PC-9 (cell line): ENCODE data around the gene NECAB3.

ENCODE experiments used
- CTCF ChIP-seq: fragments of 200-600 bp; sonication (generic); conservative IDR thresholded peaks from 2 replicates; pipeline ENCODE4 v1.6.1; 2017; ENCODE audit warnings: mixed run types, antibody characterized with exemption, mild to moderate bottlenecking, moderate library complexity
- EZH2 ChIP-seq: fragments of 200-600 bp; sonication (generic); IDR thresholded peaks from 2 replicates; pipeline ENCODE4 v1.8.0; 2017; ENCODE audit warnings: antibody characterized with exemption, low read depth

- TF ChIP-seq CTCF (no peak), EZH2 (no peak)
Measured at GRCh38 chr20:33681288-33681687, 7.1 kb upstream of the NECAB3 start.
